ENCODE measurements around the gene NSMF. TPM values are rescaled to one million over a fixed set of nuclear protein-coding genes. Genes with fewer than 3 reads are reported as not detected.

NSMF gene
- total RNA-seq, 2 experiments from 2014 or later, result 104 to 109 TPM

- CTCF ChIA-PET, result no interaction called here
- H3K9me3 Mint-ChIP-seq, result no peaks in the 10 kb centered on the region
- no peak for ATAC-seq (ENCODE audit: poor library complexity)
- POLR2A ChIA-PET, result no interaction called here
- Histone ChIP-seq H3K36me3 (ENCODE audit: insufficient read depth, low read length) (no peaks in the 10 kb centered on the region), H3K9me3 (ENCODE audit: control insufficient read depth in 1 of 2, insufficient read depth in 1 of 2, low read length in 2 of 2) (peaks cover 0 to 20% of the 10 kb centered on the region in 2 experiments), H3K27ac (ENCODE audit: low read depth in 1 of 2, low read length in 2 of 2) (no peak overlapping the region), H3K4me3 (ENCODE audit: low read length) (no peak overlapping the region), H3K4me1 (ENCODE audit: insufficient read depth, low read length) (no peaks in the 10 kb centered on the region), H3K27me3 (ENCODE audit: control insufficient read depth in 1 of 2, insufficient read depth in 2 of 2, low read length in 2 of 2) (no peaks in the 10 kb centered on the region)
- H3K36me3 Mint-ChIP-seq (ENCODE audit: low read depth), result no peaks in the 10 kb centered on the region
- no peaks in the 10 kb centered on the region for H3K27me3 Mint-ChIP-seq
- intact Hi-C loops (cut with DNase I, micrococcal nuclease), result no loop called here
- no peak overlapping the region for H3K27ac Mint-ChIP-seq
- H3K4me1 Mint-ChIP-seq (ENCODE audit: low read depth), result peaks cover 5% of the 10 kb centered on the region
- no peak overlapping the region for H3K4me3 Mint-ChIP-seq
- TF ChIP-seq CTCF (IDR thresholded peaks at IDR 0.05), result no peak
- DNase-seq, result no peak
These were observed 37.7 kb upstream of the NSMF start for GRCh38 chr9:137496601-137497375.

- Mint-ChIP-seq H3K27ac (no peak overlapping the region), H3K36me3 (ENCODE audit: low read depth) (no peaks in the 10 kb centered on the region), H3K9me3 (no peaks in the 10 kb centered on the region), H3K27me3 (no peaks in the 10 kb centered on the region), H3K4me1 (ENCODE audit: low read depth) (peaks cover 9% of the 10 kb centered on the region), H3K4me3 (no peak overlapping the region)
- Histone ChIP-seq H3K27me3 (ENCODE audit: control insufficient read depth in 1 of 2, insufficient read depth in 2 of 2, low read length in 2 of 2) (no peaks in the 10 kb centered on the region), H3K36me3 (ENCODE audit: insufficient read depth, low read length) (no peaks in the 10 kb centered on the region), H3K9me3 (ENCODE audit: control insufficient read depth in 1 of 2, insufficient read depth in 1 of 2, low read length in 2 of 2) (no peaks in the 10 kb centered on the region), H3K27ac (ENCODE audit: low read depth in 1 of 2, low read length in 2 of 2) (no peak overlapping the region), H3K4me1 (ENCODE audit: insufficient read depth, low read length) (no peaks in the 10 kb centered on the region), H3K4me3 (ENCODE audit: low read length) (no peak overlapping the region)
- CTCF ChIA-PET, result no interaction called here
- TF ChIP-seq CTCF (IDR thresholded peaks at IDR 0.05), result no peak
- DNase-seq, result no peak
- POLR2A ChIA-PET, result no interaction called here
- no peak for ATAC-seq (ENCODE audit: poor library complexity)
- intact Hi-C loops (cut with DNase I, micrococcal nuclease), result no loop called here
These were observed 35.6 kb upstream of the NSMF start for GRCh38 chr9:137494550-137495351.

GRCh38 chr9:137494104-137494544 lies 35.0 kb upstream of the NSMF start:
- POLR2A ChIA-PET, result no interaction called here

More at GRCh38 chr9:137494104-137494544, 35.0 kb upstream of the NSMF start:
- Mint-ChIP-seq H3K4me1 (ENCODE audit: low read depth) (peaks cover 9% of the 10 kb centered on the region), H3K36me3 (ENCODE audit: low read depth) (no peaks in the 10 kb centered on the region), H3K27ac (no peak overlapping the region), H3K9me3 (no peaks in the 10 kb centered on the region), H3K4me3 (no peak overlapping the region), H3K27me3 (no peaks in the 10 kb centered on the region)
- H3K9me3 ChIP-seq (ENCODE audit: control insufficient read depth in 1 of 2, insufficient read depth in 1 of 2, low read length in 2 of 2), result no peaks in the 10 kb centered on the region
- H3K27me3 ChIP-seq (ENCODE audit: control insufficient read depth in 1 of 2, insufficient read depth in 2 of 2, low read length in 2 of 2), result no peaks in the 10 kb centered on the region
- no peak overlapping the region for H3K4me3 ChIP-seq (ENCODE audit: low read length)
- DNase-seq (peak in 2 of 14 experiments; percentile 21 to 27), ATAC-seq (ENCODE audit: poor library complexity) (no peak)
- no peak for TF ChIP-seq CTCF (IDR thresholded peaks at IDR 0.05)
- H3K27ac ChIP-seq (ENCODE audit: low read depth in 1 of 2, low read length in 2 of 2), result no peak overlapping the region
- no peaks in the 10 kb centered on the region for H3K36me3 ChIP-seq (ENCODE audit: insufficient read depth, low read length)
- H3K4me1 ChIP-seq (ENCODE audit: insufficient read depth, low read length), result no peaks in the 10 kb centered on the region
- intact Hi-C loops (cut with DNase I, micrococcal nuclease), result no loop called here
- CTCF ChIA-PET, result no interaction called here
